K562 (cell line): ENCODE measurements around the gene CLPSL2. TPM values are rescaled to one million over a fixed set of nuclear protein-coding genes. Genes with fewer than 3 reads are reported as not detected.

Source experiments
- ELF4 ChIP-seq: fragments of 450-650 bp; formaldehyde crosslinking; IDR thresholded peaks from 2 replicates; pipeline ENCODE4 v1.4.0; 2022; ENCODE audit warnings: missing genetic modification characterization
- ETV1 ChIP-seq: fragments of 450-650 bp; conservative IDR thresholded peaks from 2 replicates; pipeline ENCODE4 v1.6.1; 2016; ENCODE audit warnings: missing genetic modification characterization, control low read depth, low read depth, missing compliant biosample characterization
- NCOR1 ChIP-seq: fragments of 450-650 bp; IDR thresholded peaks from 2 replicates; pipeline ENCODE4 v1.6.1; 2016; ENCODE audit warnings: mild to moderate bottlenecking, moderate library complexity
- RB1 ChIP-seq: fragments of 450-650 bp; IDR thresholded peaks from 2 replicates; pipeline ENCODE4 v1.6.1; 2017; ENCODE audit warnings: low read depth, mild to moderate bottlenecking
- SIN3A ChIP-seq, 2 experiments: fragments of 150-350 bp in 1 of 2; IDR thresholded peaks; 2 replicates each; pipeline ENCODE4 v1.6.1; 2011 to 2016; ENCODE audit warnings: borderline replicate concordance in 2 of 2, low read depth in 2 of 2, low read length in 2 of 2, mild to moderate bottlenecking in 2 of 2, moderate library complexity in 2 of 2; ENCODE audit not compliant: control insufficient read depth in 1 of 2
- polyA plus RNA-seq, 8 experiments: library from polyadenylated mRNA; depleted of rRNA in 4 of 8; stranded (reverse) in 5 of 8; unstranded in 3 of 8; fragments of >200 nt; fragmentation: Nextera tagmentation in 2 of 8; fragmentation: Illumina TruSeq in 1 of 8; extraction: Ambion mirVana in 2 of 8; extraction: Trizol in 1 of 8; gene quantifications; 2 replicates each; pipeline versions ENCODE4 v1.2.1 to v1.2.3, GENCODE V29; 2011 to 2014; ENCODE audit warnings: inconsistent platforms in 1 of 8, missing spikeins in 1 of 8
- total RNA-seq, 7 experiments: library from RNA; depleted of rRNA in 6 of 7; stranded (reverse); fragments of >200 nt in 6 of 7; fragmentation: Illumina TruSeq in 2 of 7; extraction: Trizol in 2 of 7; gene quantifications; 2 replicates each; pipeline versions ENCODE4 v1.2.1 to v1.2.3, GENCODE V29; 2011 to 2021; ENCODE audit warnings: low replicate concordance in 1 of 7
- TF ChIP-seq, protein P1 (sequence below), 2 experiments: fragments of 450-650 bp in 1 of 2; sonication (generic) in 1 of 2; formaldehyde crosslinking in 1 of 2; IDR thresholded peaks; 2 replicates each; pipeline versions ENCODE4 v1.7.1 to v1.9.0; 2016 to 2022; ENCODE audit warnings: inconsistent platforms in 1 of 2, mild to moderate bottlenecking in 1 of 2, missing genetic modification reagents in 1 of 2
- TF ChIP-seq, protein P2 (sequence below): fragments of 250-450 bp; sonication (Bioruptor Pico); IDR thresholded peaks from 2 replicates; pipeline ENCODE4 v1.5.0; 2021
- TF ChIP-seq, protein P3 (sequence below): sonication (generic); formaldehyde crosslinking; IDR thresholded peaks from 2 replicates; pipeline ENCODE4 v1.8.1; 2023; ENCODE audit warnings: mild to moderate bottlenecking, missing genetic modification reagents
- TF ChIP-seq, protein P4 (sequence below): sonication (generic); formaldehyde crosslinking; IDR thresholded peaks from 2 replicates; pipeline ENCODE4 v1.8.1; 2022; ENCODE audit warnings: missing genetic modification reagents

The CLPSL2 gene
- total and polyA plus RNA-seq, 9 of the 15 experiments (the other 6 are each of a cell fraction or from before 2014, with no cell fraction given), result not detected

DNA sequence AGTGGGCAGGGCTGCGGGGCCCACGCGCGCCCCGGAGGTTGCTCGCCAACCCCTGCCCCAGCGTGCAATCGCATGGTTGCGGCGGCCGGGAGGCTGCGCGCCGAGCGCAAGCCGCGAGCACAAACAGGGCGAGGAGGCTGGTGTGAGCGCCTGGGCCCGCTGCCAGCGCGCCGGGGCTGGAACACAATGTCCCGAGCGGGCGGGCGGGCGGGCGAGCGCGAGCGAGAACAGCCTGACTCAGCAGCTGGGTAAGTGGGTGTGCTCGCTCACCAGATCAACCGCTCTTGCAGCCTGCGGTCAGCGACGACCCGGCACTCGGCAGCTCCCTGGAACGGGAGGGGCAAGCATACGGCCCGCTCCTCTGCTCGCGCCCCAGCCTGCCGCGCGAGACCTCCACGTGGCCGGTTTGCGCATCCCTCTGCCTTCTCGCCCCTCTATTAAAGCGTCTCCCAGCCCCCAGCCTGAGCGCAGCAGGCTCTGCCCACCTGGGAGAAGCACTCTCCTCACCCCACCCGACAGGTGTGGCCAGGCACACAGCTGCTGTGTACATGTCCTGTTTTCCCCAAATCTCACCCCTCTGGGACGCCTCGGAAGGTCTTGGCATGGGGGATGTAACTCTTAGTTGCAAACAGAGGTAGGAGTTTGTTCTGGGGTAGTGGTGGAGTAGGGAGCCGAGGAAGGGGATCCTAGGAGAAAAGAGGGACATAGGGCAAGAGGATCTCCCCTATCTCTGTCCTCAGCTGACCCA is 48.3 kb upstream of the CLPSL2 start (continued):
- TF ChIP-seq, protein P1, sequence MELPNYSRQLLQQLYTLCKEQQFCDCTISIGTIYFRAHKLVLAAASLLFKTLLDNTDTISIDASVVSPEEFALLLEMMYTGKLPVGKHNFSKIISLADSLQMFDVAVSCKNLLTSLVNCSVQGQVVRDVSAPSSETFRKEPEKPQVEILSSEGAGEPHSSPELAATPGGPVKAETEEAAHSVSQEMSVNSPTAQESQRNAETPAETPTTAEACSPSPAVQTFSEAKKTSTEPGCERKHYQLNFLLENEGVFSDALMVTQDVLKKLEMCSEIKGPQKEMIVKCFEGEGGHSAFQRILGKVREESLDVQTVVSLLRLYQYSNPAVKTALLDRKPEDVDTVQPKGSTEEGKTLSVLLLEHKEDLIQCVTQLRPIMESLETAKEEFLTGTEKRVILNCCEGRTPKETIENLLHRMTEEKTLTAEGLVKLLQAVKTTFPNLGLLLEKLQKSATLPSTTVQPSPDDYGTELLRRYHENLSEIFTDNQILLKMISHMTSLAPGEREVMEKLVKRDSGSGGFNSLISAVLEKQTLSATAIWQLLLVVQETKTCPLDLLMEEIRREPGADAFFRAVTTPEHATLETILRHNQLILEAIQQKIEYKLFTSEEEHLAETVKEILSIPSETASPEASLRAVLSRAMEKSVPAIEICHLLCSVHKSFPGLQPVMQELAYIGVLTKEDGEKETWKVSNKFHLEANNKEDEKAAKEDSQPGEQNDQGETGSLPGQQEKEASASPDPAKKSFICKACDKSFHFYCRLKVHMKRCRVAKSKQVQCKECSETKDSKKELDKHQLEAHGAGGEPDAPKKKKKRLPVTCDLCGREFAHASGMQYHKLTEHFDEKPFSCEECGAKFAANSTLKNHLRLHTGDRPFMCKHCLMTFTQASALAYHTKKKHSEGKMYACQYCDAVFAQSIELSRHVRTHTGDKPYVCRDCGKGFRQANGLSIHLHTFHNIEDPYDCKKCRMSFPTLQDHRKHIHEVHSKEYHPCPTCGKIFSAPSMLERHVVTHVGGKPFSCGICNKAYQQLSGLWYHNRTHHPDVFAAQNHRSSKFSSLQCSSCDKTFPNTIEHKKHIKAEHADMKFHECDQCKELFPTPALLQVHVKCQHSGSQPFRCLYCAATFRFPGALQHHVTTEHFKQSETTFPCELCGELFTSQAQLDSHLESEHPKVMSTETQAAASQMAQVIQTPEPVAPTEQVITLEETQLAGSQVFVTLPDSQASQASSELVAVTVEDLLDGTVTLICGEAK (IDR thresholded peaks at IDR 0.05), result 0 out of 2 replicates have a peak, but pooled peaks have one; percentile 38
- TF ChIP-seq, protein P1 (CRISPR knock-in tag; IDR thresholded peaks at IDR 0.05), result no peak
- TF ChIP-seq SIN3A (IDR thresholded peaks at IDR 0.05; ENCODE audit: borderline replicate concordance in 2 of 2, control insufficient read depth in 1 of 2, low read depth in 2 of 2, low read length in 2 of 2), result peak; percentile 42 to 59; a peak in 1 of 4 replicates
- TF ChIP-seq ELF4 (CRISPR knock-in tag), result no peak
- TF ChIP-seq, protein P2, sequence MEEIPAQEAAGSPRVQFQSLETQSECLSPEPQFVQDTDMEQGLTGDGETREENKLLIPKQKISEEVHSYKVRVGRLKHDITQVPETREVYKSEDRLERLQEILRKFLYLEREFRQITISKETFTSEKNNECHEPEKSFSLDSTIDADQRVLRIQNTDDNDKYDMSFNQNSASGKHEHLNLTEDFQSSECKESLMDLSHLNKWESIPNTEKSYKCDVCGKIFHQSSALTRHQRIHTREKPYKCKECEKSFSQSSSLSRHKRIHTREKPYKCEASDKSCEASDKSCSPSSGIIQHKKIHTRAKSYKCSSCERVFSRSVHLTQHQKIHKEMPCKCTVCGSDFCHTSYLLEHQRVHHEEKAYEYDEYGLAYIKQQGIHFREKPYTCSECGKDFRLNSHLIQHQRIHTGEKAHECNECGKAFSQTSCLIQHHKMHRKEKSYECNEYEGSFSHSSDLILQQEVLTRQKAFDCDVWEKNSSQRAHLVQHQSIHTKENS, result no peak
- peak; percentile 45; the same call in 1 of the 2 replicates for TF ChIP-seq RB1
- TF ChIP-seq, protein P3, sequence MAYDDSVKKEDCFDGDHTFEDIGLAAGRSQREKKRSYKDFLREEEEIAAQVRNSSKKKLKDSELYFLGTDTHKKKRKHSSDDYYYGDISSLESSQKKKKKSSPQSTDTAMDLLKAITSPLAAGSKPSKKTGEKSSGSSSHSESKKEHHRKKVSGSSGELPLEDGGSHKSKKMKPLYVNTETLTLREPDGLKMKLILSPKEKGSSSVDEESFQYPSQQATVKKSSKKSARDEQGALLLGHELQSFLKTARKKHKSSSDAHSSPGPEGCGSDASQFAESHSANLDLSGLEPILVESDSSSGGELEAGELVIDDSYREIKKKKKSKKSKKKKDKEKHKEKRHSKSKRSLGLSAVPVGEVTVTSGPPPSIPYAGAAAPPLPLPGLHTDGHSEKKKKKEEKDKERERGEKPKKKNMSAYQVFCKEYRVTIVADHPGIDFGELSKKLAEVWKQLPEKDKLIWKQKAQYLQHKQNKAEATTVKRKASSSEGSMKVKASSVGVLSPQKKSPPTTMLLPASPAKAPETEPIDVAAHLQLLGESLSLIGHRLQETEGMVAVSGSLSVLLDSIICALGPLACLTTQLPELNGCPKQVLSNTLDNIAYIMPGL (CRISPR knock-in tag), result peak; percentile 82
- no peak for TF ChIP-seq ETV1 (tag)
- TF ChIP-seq, protein P4, sequence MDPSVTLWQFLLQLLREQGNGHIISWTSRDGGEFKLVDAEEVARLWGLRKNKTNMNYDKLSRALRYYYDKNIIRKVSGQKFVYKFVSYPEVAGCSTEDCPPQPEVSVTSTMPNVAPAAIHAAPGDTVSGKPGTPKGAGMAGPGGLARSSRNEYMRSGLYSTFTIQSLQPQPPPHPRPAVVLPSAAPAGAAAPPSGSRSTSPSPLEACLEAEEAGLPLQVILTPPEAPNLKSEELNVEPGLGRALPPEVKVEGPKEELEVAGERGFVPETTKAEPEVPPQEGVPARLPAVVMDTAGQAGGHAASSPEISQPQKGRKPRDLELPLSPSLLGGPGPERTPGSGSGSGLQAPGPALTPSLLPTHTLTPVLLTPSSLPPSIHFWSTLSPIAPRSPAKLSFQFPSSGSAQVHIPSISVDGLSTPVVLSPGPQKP, result no peak
- TF ChIP-seq NCOR1, result peak; percentile 49
